Gastroesophageal sphincter (tissue), 4 donors: ENCODE measurements around the gene PREX1. TPM values are rescaled to one million over a fixed set of nuclear protein-coding genes. Genes with fewer than 3 reads are reported as not detected.

ENCODE experiments used
- ATAC-seq: fragments of 150-250 bp; one replicate; pipeline ENCODE4 v1.9.1; 2016; ENCODE audit warnings: mild to moderate bottlenecking, moderate library complexity
- H3K27ac ChIP-seq, 4 donors: fragments of 200-600 bp; sonication (generic) in 3 of 4; 1 replicate in 3 of 4; 2 replicates in 1 of 4; pipeline ENCODE4 v1.5.1; 2016 to 2019
- H3K27me3 ChIP-seq: fragments of 200-600 bp; sonication (generic); one replicate; pipeline ENCODE4 v1.5.1; 2019
- H3K36me3 ChIP-seq, 2 donors: fragments of 200-600 bp; sonication (generic); one replicate each; pipeline ENCODE4 v1.5.1; 2019; ENCODE audit warnings: control low read depth in 1 of 2
- H3K4me1 ChIP-seq, 3 donors: fragments of 200-600 bp; sonication (generic); 1 replicate in 2 of 3; 2 replicates in 1 of 3; pipeline ENCODE4 v1.5.1; 2016 to 2019; ENCODE audit warnings: control low read depth in 2 of 3
- H3K4me3 ChIP-seq, 2 donors: fragments of 200-600 bp; sonication (generic); one replicate each; pipeline ENCODE4 v1.5.1; 2019; ENCODE audit warnings: mild to moderate bottlenecking in 1 of 2, moderate library complexity in 1 of 2
- H3K9me3 ChIP-seq, 3 donors: fragments of 200-600 bp; sonication (generic); one replicate each; pipeline ENCODE4 v1.5.1; 2017 to 2019; ENCODE audit warnings: control low read depth in 2 of 3
- EP300 ChIP-seq: sonication (generic); formaldehyde crosslinking; IDR thresholded peaks from one replicate; pipeline ENCODE4 v1.6.1; 2017; ENCODE audit warnings: antibody characterized with exemption, mild to moderate bottlenecking
- POLR2A ChIP-seq, 2 donors: fragments of 450-650 bp; IDR thresholded peaks; one replicate each; pipeline ENCODE4 v1.6.1; 2017; ENCODE audit warnings: antibody characterized with exemption in 2 of 2, mild to moderate bottlenecking in 2 of 2, moderate library complexity in 1 of 2
- POLR2AphosphoS5 ChIP-seq: sonication (generic); formaldehyde crosslinking; IDR thresholded peaks from one replicate; pipeline ENCODE4 v1.6.1; 2017; ENCODE audit warnings: antibody characterized with exemption
- WGBS, 2 donors: methylation state at CpG; one replicate each; pipeline ENCODE4 v1.1.5; 2018; ENCODE audit warnings: low coverage in 1 of 2; 5-methylcytosine and 5-hydroxymethylcytosine counted together
- total RNA-seq, 4 donors: library from RNA; depleted of rRNA; stranded (reverse); fragments of >200 nt; gene quantifications; one replicate each; pipeline ENCODE4 v1.1.0, GENCODE V29; 2016
- TF ChIP-seq, protein P1 (sequence below), 4 experiments: fragments of 200-600 bp in 2 of 4; fragments of 450-650 bp in 2 of 4; sonication (generic) in 1 of 4; IDR thresholded peaks; one replicate each; pipeline ENCODE4 v1.5.1; 2017 to 2019; ENCODE audit warnings: antibody characterized with exemption in 4 of 4, mild to moderate bottlenecking in 2 of 4, moderate library complexity in 2 of 4

PREX1 gene
- total RNA-seq, 4 donors from 2014 or later = 16.3 to 35.7 (median 20.0) TPM

DNA sequence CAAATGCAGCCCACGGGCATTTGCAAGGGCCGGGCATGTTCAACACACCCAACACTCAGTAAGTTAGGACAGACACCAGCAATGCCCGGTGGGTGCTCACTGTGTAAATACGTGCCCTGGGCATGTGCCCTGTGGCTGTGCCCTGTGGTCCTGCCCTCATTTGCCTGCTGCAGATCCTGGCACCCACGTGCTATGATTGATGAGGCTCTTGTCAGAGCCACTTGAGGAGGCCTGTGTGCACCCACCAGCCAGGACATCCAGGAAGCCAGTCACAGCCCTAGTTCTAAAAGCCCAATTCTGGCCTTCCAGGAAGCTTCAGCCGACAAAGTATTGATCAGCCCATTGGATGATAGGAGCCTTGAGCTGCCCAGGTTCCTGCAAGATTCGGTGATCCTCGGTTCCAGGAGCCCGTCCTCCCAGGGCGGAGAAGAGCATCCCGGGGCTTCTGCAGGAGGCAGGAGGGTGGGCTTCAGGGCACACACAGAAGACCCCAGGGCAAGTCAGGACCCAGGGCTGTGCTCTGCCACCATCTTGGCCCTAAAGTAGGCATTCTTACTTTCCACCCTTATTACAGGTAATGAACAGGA, 223.9 kb downstream of the PREX1 start:
- 80% methylated on average over 1 of the region's 11 CpGs; no CpG with 5 or more reads in 1 of the 2 donors for WGBS, 2 donors
- no peak for TF ChIP-seq POLR2AphosphoS5
- Histone ChIP-seq H3K27ac (no peak overlapping the region), H3K36me3 (no peaks in the 10 kb centered on the region), H3K4me1 (no peaks in the 10 kb centered on the region), H3K9me3 (peaks cover 0 to 5% (median 0%) of the 10 kb centered on the region in 3 donors), H3K27me3 (no peaks in the 10 kb centered on the region), H3K4me3 (no peak overlapping the region)
- no peak for ATAC-seq

DNA sequence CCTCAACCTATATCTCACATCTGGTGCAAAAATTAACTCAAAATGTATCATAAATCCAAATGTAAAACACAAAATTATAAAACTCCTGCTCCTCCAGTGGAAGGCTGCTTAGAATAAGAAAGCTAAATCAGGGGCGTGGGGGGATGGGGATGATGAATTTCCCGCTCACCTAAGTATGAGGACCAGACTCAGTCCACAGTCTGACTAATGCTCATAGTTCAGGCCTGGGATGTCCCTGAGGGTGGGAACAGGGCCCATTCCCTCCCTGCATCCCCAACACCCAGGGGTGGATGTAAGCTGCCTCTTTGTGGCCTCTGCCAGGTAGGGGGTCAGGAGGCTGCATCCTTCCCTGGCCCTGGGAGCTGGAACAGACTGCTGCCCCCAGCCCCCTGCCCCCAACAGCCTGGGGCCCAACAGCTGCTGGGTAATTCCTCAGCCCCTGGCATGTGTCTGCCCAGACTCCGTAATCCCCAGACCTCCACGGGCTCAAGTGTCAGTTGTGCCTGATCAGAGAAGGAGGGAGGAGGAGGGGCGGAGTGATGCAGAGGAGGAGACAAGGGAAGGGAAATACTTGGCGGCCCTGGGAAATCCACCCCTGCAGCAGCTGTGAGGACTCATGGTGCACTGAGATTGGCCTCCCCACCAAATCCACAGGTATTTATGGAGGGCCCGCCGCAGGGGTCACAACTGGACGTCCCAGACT, 224.5 kb downstream of the PREX1 start:
- Histone ChIP-seq H3K27me3 (no peaks in the 10 kb centered on the region), H3K4me3 (no peak overlapping the region), H3K27ac (no peak overlapping the region), H3K4me1 (no peaks in the 10 kb centered on the region), H3K36me3 (no peaks in the 10 kb centered on the region), H3K9me3 (peaks cover 0 to 5% (median 0%) of the 10 kb centered on the region in 3 donors)
- 63 to 79% methylated on average over 5 of the region's 9 CpGs for WGBS, 2 donors
- TF ChIP-seq POLR2AphosphoS5 = no peak
- TF ChIP-seq, protein P1, sequence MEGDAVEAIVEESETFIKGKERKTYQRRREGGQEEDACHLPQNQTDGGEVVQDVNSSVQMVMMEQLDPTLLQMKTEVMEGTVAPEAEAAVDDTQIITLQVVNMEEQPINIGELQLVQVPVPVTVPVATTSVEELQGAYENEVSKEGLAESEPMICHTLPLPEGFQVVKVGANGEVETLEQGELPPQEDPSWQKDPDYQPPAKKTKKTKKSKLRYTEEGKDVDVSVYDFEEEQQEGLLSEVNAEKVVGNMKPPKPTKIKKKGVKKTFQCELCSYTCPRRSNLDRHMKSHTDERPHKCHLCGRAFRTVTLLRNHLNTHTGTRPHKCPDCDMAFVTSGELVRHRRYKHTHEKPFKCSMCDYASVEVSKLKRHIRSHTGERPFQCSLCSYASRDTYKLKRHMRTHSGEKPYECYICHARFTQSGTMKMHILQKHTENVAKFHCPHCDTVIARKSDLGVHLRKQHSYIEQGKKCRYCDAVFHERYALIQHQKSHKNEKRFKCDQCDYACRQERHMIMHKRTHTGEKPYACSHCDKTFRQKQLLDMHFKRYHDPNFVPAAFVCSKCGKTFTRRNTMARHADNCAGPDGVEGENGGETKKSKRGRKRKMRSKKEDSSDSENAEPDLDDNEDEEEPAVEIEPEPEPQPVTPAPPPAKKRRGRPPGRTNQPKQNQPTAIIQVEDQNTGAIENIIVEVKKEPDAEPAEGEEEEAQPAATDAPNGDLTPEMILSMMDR (IDR thresholded peaks at IDR 0.05) = no peak
- no peak for TF ChIP-seq EP300
- TF ChIP-seq POLR2A (IDR thresholded peaks at IDR 0.05) = no peak
- no peak for ATAC-seq

DNA sequence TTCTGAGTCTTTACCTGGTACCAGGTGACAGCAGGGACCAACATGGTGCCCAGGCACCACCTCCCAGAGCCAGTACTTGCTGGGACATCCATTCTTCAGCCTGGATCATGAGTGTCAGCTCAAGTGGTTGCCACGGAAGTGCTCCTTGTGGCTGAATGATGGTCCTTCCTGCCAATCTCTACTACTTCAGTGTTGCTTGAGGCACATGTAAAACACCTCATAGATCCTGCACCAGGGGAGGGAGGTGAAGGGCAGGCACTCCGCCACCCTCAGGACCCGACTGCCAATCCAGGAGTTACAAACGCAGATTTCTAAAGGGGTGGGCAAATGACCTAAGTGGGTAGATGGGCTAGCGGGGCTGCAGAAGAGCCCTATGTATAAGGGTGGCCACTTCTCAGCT, 226.0 kb downstream of the PREX1 start:
- Histone ChIP-seq H3K27ac (no peak overlapping the region), H3K27me3 (no peaks in the 10 kb centered on the region), H3K4me3 (no peak overlapping the region), H3K9me3 (peaks cover 0 to 5% (median 0%) of the 10 kb centered on the region in 3 donors), H3K4me1 (no peaks in the 10 kb centered on the region), H3K36me3 (no peaks in the 10 kb centered on the region)
- ATAC-seq = no peak
- TF ChIP-seq, protein P1 (IDR thresholded peaks at IDR 0.05) = no peak
- TF ChIP-seq POLR2AphosphoS5 = no peak
- no peak for TF ChIP-seq EP300
- no peak for TF ChIP-seq POLR2A (IDR thresholded peaks at IDR 0.05)
- WGBS, 2 donors = 82 to 95% methylated on average over 2 to 4 of the region's 5 CpGs

DNA sequence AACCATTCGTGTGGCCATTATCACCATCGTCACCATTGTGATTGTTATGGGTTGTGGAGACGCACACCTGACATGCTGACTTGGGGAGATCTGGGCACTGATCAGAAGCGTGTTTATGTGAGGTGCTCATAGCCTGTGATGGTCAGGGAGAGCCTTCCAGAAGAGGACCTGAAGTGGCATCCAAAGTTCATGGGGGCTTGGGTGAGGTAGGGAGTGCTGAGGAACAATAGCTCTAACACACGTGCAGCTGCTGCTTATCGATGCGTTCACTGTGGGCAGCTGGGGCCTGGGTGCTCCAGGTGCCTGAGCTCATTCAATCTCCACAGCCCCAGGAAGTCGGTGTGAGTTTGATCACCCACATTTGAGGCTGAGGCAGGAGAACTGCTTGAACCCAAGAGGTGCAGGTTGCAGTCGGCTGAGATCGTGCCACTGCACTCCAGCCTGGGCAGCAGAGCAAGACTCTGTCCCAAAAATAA, 227.3 kb downstream of the PREX1 start:
- Histone ChIP-seq H3K36me3 (no peaks in the 10 kb centered on the region), H3K9me3 (peaks cover 0 to 10% (median 0%) of the 10 kb centered on the region in 3 donors), H3K27me3 (no peaks in the 10 kb centered on the region), H3K27ac (no peak overlapping the region), H3K4me1 (no peaks in the 10 kb centered on the region), H3K4me3 (no peak overlapping the region)
- WGBS, 2 donors = 80% methylated on average over 6 of the region's 10 CpGs; no CpG with 5 or more reads in 1 of the 2 donors
- ATAC-seq = no peak
- TF ChIP-seq EP300 (no peak), POLR2A (IDR thresholded peaks at IDR 0.05) (no peak), POLR2AphosphoS5 (no peak)
- TF ChIP-seq, protein P1 (IDR thresholded peaks at IDR 0.05) = no peak

GRCh38 chr20:48599748-48600469, 227.9 kb downstream of the PREX1 start:
- Histone ChIP-seq H3K27me3 (no peaks in the 10 kb centered on the region), H3K36me3 (no peaks in the 10 kb centered on the region), H3K27ac (no peak overlapping the region), H3K4me1 (no peaks in the 10 kb centered on the region), H3K9me3 (peaks cover 0 to 10% (median 0%) of the 10 kb centered on the region in 3 donors), H3K4me3 (no peak overlapping the region)
- no peak for ATAC-seq
- WGBS, 2 donors = 85 to 100% methylated on average over 4 of the region's 11 CpGs
- no peak for TF ChIP-seq POLR2AphosphoS5
- no peak for TF ChIP-seq EP300
- TF ChIP-seq, protein P1 (IDR thresholded peaks at IDR 0.05) = no peak
- TF ChIP-seq POLR2A (IDR thresholded peaks at IDR 0.05) = no peak
